KMS-11 (cell line): Measurements from ENCODE around the gene PLEKHM3.

Experiments used
- H2AFZ ChIP-seq: fragments of 200-600 bp; sonication (generic); 2 replicates; pipeline ENCODE4 v1.6.1; 2016; ENCODE audit warnings: antibody characterized with exemption, mixed run types, low read depth
- H3K27ac ChIP-seq: fragments of 200-600 bp; sonication (generic); 2 replicates; pipeline ENCODE4 v1.6.1; 2016; ENCODE audit warnings: mild to moderate bottlenecking, mixed run types
- H3K27me3 ChIP-seq: fragments of 200-600 bp; sonication (generic); 2 replicates; pipeline ENCODE4 v1.6.1; 2017; ENCODE audit warnings: mild to moderate bottlenecking, low read depth, mixed run types, moderate library complexity; ENCODE audit not compliant: insufficient read depth
- H3K36me3 ChIP-seq: fragments of 200-600 bp; sonication (generic); 2 replicates; pipeline ENCODE4 v1.6.1; 2017; ENCODE audit warnings: mild to moderate bottlenecking, mixed run types; ENCODE audit not compliant: insufficient read depth
- H3K4me1 ChIP-seq: fragments of 200-600 bp; sonication (generic); 2 replicates; pipeline ENCODE4 v1.6.1; 2016; ENCODE audit warnings: mild to moderate bottlenecking, low read depth, mixed run types; ENCODE audit not compliant: poor library complexity, severe bottlenecking
- H3K4me2 ChIP-seq: fragments of 200-600 bp; sonication (generic); 2 replicates; pipeline ENCODE4 v1.7.0; 2016; ENCODE audit warnings: mild to moderate bottlenecking, mixed run types
- H3K4me3 ChIP-seq: fragments of 200-600 bp; sonication (generic); IDR thresholded peaks from 2 replicates; pipeline ENCODE4 v1.6.1; 2017; ENCODE audit warnings: low read depth, low read length, mixed read lengths; ENCODE audit not compliant: insufficient read depth
- H3K79me2 ChIP-seq: fragments of 200-600 bp; sonication (generic); 2 replicates; pipeline ENCODE4 v1.6.1; 2016; ENCODE audit warnings: low read depth, mixed run types; ENCODE audit not compliant: insufficient read depth
- H3K9ac ChIP-seq: fragments of 200-600 bp; sonication (generic); 2 replicates; pipeline ENCODE4 v1.6.1; 2016; ENCODE audit warnings: mild to moderate bottlenecking, mixed run types
- H4K20me1 ChIP-seq: fragments of 200-600 bp; sonication (generic); 2 replicates; pipeline ENCODE4 v1.6.1; 2016; ENCODE audit warnings: mild to moderate bottlenecking, mixed run types; ENCODE audit not compliant: insufficient read depth
- CTCF ChIP-seq: fragments of 200-600 bp; sonication (generic); conservative IDR thresholded peaks from 2 replicates; pipeline ENCODE4 v1.6.1; 2017; ENCODE audit warnings: low read depth, mild to moderate bottlenecking, antibody characterized with exemption, low read length, moderate library complexity, mixed read lengths

The PLEKHM3 gene

GRCh38 chr2:207953354-207953753 is 72.0 kb downstream of the PLEKHM3 start:
- no peak for TF ChIP-seq CTCF
- no peaks in the 10 kb centered on the region for H3K36me3 ChIP-seq
- H2AFZ ChIP-seq = no peak overlapping the region
- peaks cover 13% of the 10 kb centered on the region for H3K4me1 ChIP-seq
- no peak overlapping the region for H3K4me3 ChIP-seq
- no peak overlapping the region for H3K27ac ChIP-seq
- no peaks in the 10 kb centered on the region for H3K79me2 ChIP-seq
- H3K9ac ChIP-seq = no peak overlapping the region
- H3K27me3 ChIP-seq = no peaks in the 10 kb centered on the region
- no peaks in the 10 kb centered on the region for H4K20me1 ChIP-seq
- H3K4me2 ChIP-seq = no peak overlapping the region

- no peak overlapping the region for H3K9ac ChIP-seq
- no peak overlapping the region for H3K4me3 ChIP-seq
Measured at GRCh38 chr2:207952564-207953345, 72.6 kb downstream of the PLEKHM3 start.

DNA sequence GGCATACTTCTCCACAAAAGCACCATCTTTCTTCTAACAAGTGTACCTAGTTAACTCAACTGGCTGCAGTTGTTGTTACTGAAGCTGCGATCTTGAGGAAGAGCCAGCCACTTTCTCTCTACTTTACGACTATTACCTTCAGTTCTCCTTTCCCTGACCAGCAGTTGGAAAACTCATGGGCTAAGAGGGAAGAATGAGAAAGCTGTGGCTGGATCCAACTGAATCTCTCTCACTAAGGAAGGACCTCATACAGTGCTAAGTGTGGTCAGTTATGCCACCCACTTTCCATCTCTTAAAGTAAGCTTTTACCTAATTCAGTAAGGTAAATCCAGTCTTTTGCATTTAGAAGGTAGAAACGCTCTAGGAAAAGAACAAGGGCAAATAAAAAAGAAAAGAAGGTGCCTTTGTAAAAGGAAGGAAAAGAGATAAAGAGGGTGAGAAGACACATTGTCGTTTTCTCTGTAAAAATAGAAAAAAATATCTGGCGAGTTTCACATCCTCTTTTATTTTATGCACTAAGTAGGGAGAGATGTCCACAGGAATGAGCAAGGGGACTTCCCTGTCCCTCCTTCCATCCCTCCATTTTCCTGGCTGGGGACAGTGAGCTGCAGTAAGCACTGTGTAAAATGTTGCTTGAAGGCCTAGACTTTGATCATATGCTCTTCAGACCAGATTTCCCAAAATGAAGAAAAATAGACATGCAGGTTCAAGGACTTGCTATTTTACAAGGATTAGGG is 73.4 kb downstream of the PLEKHM3 start:
- H3K4me3 ChIP-seq = no peak overlapping the region
- no peaks in the 10 kb centered on the region for H3K79me2 ChIP-seq
- H3K4me1 ChIP-seq = peaks cover 13% of the 10 kb centered on the region
- H3K36me3 ChIP-seq = no peaks in the 10 kb centered on the region
- no peak overlapping the region for H3K9ac ChIP-seq
- peak overlapping the region; percentile 8; the same call in 1 of the 2 replicates for H3K4me2 ChIP-seq
- H3K27me3 ChIP-seq = no peaks in the 10 kb centered on the region
- no peak for TF ChIP-seq CTCF
- H4K20me1 ChIP-seq = no peaks in the 10 kb centered on the region
- H2AFZ ChIP-seq = no peak overlapping the region
- no peak overlapping the region for H3K27ac ChIP-seq

More at GRCh38 chr2:207952564-207953345, 72.6 kb downstream of the PLEKHM3 start:
- Histone ChIP-seq H3K4me1 (peaks cover 13% of the 10 kb centered on the region), H3K79me2 (no peaks in the 10 kb centered on the region), H2AFZ (no peak overlapping the region), H3K4me2 (peak overlapping the region; percentile 8; the same call in 1 of the 2 replicates), H4K20me1 (no peaks in the 10 kb centered on the region), H3K27me3 (no peaks in the 10 kb centered on the region), H3K36me3 (no peaks in the 10 kb centered on the region), H3K27ac (no peak overlapping the region)
- no peak for TF ChIP-seq CTCF

GRCh38 chr2:207950761-207951114 is 74.6 kb downstream of the PLEKHM3 start:
- Histone ChIP-seq H3K9ac (no peak overlapping the region), H3K27ac (no peak overlapping the region), H4K20me1 (no peaks in the 10 kb centered on the region), H3K4me3 (no peak overlapping the region), H3K36me3 (no peaks in the 10 kb centered on the region), H2AFZ (no peak overlapping the region), H3K79me2 (no peaks in the 10 kb centered on the region), H3K27me3 (no peaks in the 10 kb centered on the region), H3K4me1 (peaks cover 13% of the 10 kb centered on the region), H3K4me2 (no peak overlapping the region)
- no peak for TF ChIP-seq CTCF
